HepG2 (cell line): ENCODE results near the gene MTMR1. TPM values are rescaled to one million over a fixed set of nuclear protein-coding genes. Genes with fewer than 3 reads are reported as not detected.

Experiments
- ATAD3A ChIP-seq: sonication (generic); formaldehyde crosslinking; IDR thresholded peaks from 2 replicates; pipeline ENCODE4 v1.4.0; 2020; ENCODE audit warnings: missing genetic modification reagents
- ATF7-NPFF ChIP-seq: sonication (generic); formaldehyde crosslinking; IDR thresholded peaks from 2 replicates; pipeline ENCODE4 v1.8.1; 2023; ENCODE audit warnings: mild to moderate bottlenecking, low read depth, missing genetic modification reagents, moderate library complexity
- CEBPB ChIP-seq: IDR thresholded peaks from 2 replicates; pipeline ENCODE4 v1.6.1; 2011; ENCODE audit warnings: low read depth, low read length, improper control_type of control experiment, borderline replicate concordance
- FOXA1 ChIP-seq, 2 experiments: fragments of 450-650 bp in 1 of 2; sonication (generic) in 1 of 2; formaldehyde crosslinking in 1 of 2; IDR thresholded peaks; 2 replicates each; pipeline versions ENCODE4 v1.4.0 to v1.6.1; 2016 to 2020; ENCODE audit warnings: missing genetic modification reagents in 1 of 2
- ISL2 ChIP-seq: sonication (generic); formaldehyde crosslinking; IDR thresholded peaks from 2 replicates; pipeline ENCODE4 v1.5.0; 2020; ENCODE audit warnings: missing genetic modification reagents
- KDM6A ChIP-seq: IDR thresholded peaks from 2 replicates; pipeline ENCODE4 v1.6.1; 2016; ENCODE audit warnings: low read depth
- KIAA2018 ChIP-seq: sonication (generic); formaldehyde crosslinking; IDR thresholded peaks from 2 replicates; pipeline ENCODE4 v1.5.0; 2020; ENCODE audit warnings: mild to moderate bottlenecking, missing genetic modification reagents, borderline replicate concordance
- MED13 ChIP-seq: sonication (generic); formaldehyde crosslinking; IDR thresholded peaks from 2 replicates; pipeline ENCODE4 v1.5.0; 2020; ENCODE audit warnings: missing genetic modification reagents
- MLXIP ChIP-seq: sonication (generic); formaldehyde crosslinking; IDR thresholded peaks from 2 replicates; pipeline ENCODE4 v1.9.0; 2021; ENCODE audit warnings: missing genetic modification reagents, borderline replicate concordance
- PTBP1 ChIP-seq: fragments of 200-400 bp; formaldehyde crosslinking; IDR thresholded peaks from 2 replicates; pipeline ENCODE4 v1.6.1; 2018; ENCODE audit warnings: low read length, low read depth; ENCODE audit not compliant: poor library complexity, severe bottlenecking
- RXRB ChIP-seq: IDR thresholded peaks from 2 replicates; pipeline ENCODE4 v1.6.1; 2016; ENCODE audit warnings: borderline replicate concordance, missing genetic modification reagents, missing compliant biosample characterization
- TBX3 ChIP-seq: fragments of 450-650 bp; IDR thresholded peaks from 2 replicates; pipeline ENCODE4 v1.6.1; 2017; ENCODE audit warnings: antibody characterized with exemption, mild to moderate bottlenecking, inconsistent platforms, borderline replicate concordance
- ZGPAT ChIP-seq: IDR thresholded peaks from 2 replicates; pipeline ENCODE4 v1.6.1; 2016; ENCODE audit warnings: mild to moderate bottlenecking
- ZNF382 ChIP-seq: sonication (generic); formaldehyde crosslinking; IDR thresholded peaks from 2 replicates; pipeline ENCODE4 v1.5.0; 2020; ENCODE audit warnings: missing genetic modification reagents, mild to moderate bottlenecking, borderline replicate concordance
- ZNF460 ChIP-seq: sonication (generic); formaldehyde crosslinking; IDR thresholded peaks from 2 replicates; pipeline ENCODE4 v1.5.1; 2020; ENCODE audit warnings: missing genetic modification reagents, mild to moderate bottlenecking, borderline replicate concordance
- ZNF557 ChIP-seq: sonication (generic); formaldehyde crosslinking; IDR thresholded peaks from 2 replicates; pipeline ENCODE4 v1.4.0; 2020; ENCODE audit warnings: missing genetic modification reagents
- polyA plus RNA-seq, 8 experiments: library from polyadenylated mRNA; depleted of rRNA in 3 of 8; stranded (reverse) in 7 of 8; unstranded in 1 of 8; fragments of >200 nt; fragmentation: Illumina TruSeq in 4 of 8; extraction: Trizol in 4 of 8; gene quantifications; 2 replicates each; pipeline versions ENCODE4 v1.2.1 to v1.2.3, GENCODE V29; 2011 to 2016; ENCODE audit warnings: low read depth in 4 of 8, missing spikeins in 1 of 8, mixed read lengths in 1 of 8; ENCODE audit not compliant: insufficient read depth in 1 of 8
- total RNA-seq, 5 experiments: library from RNA; depleted of rRNA; stranded (reverse); fragments of >200 nt; fragmentation: Illumina TruSeq; extraction: Trizol; gene quantifications; 2 replicates each; pipeline ENCODE4 v1.2.3, GENCODE V29; 2016; ENCODE audit warnings: low read depth in 1 of 5
- TF ChIP-seq, protein P1 (sequence below): sonication (generic); formaldehyde crosslinking; IDR thresholded peaks from 2 replicates; pipeline ENCODE4 v1.8.1; 2023; ENCODE audit warnings: mild to moderate bottlenecking, missing genetic modification reagents, borderline replicate concordance

MTMR1 gene
- total and polyA plus RNA-seq, 2 of the 13 experiments (the other 11 are each of a cell fraction or from before 2014, with no cell fraction given): 8.9 to 11.1 TPM

GRCh38 chrX:150806827-150807226 is 113.6 kb downstream of the MTMR1 start (continued):
- no peak for TF ChIP-seq KIAA2018
- TF ChIP-seq ISL2 (CRISPR knock-in tag): 0 out of 2 replicates have a peak, but pooled peaks have one; percentile 21
- TF ChIP-seq ZNF557 (CRISPR knock-in tag): no peak
- TF ChIP-seq ATAD3A (CRISPR knock-in tag): no peak
- TF ChIP-seq MED13 (CRISPR knock-in tag): no peak
- TF ChIP-seq FOXA1 (IDR thresholded peaks at IDR 0.05): no peak
- TF ChIP-seq FOXA1 (CRISPR knock-in tag; IDR thresholded peaks at IDR 0.05): peak; percentile 51; the same call in 1 of the 2 replicates
- no peak for TF ChIP-seq ZGPAT (CRISPR knock-in tag)
- TF ChIP-seq TBX3: peak; percentile 47; the same call in 1 of the 2 replicates
- TF ChIP-seq ZNF382 (CRISPR knock-in tag): no peak
- TF ChIP-seq CEBPB: no peak
- TF ChIP-seq ATF7-NPFF (CRISPR knock-in tag): no peak
- peak; percentile 31; the same call in 1 of the 2 replicates for TF ChIP-seq RXRB (CRISPR knock-in tag)
- TF ChIP-seq MLXIP (CRISPR knock-in tag): no peak
- no peak for TF ChIP-seq ZNF460 (CRISPR knock-in tag)
- no peak for TF ChIP-seq KDM6A
- TF ChIP-seq, protein P1, sequence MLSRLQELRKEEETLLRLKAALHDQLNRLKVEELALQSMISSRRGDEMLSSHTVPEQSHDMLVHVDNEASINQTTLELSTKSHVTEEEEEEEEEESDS (CRISPR knock-in tag): no peak
- no peak for TF ChIP-seq PTBP1
